Activated CD4-positive, alpha-beta T cell treated with anti-CD3 and anti-CD28 coated beads, Interleukin-2, amount 50 U/mL, for 4 hours (primary cell): Measurements from ENCODE around the gene VOPP1.

Experiments
- DNase-seq, 2 experiments: peaks; one replicate each; pipeline ENCODE4 v3.0.0-alpha.2; 2020

The VOPP1 gene

DNA sequence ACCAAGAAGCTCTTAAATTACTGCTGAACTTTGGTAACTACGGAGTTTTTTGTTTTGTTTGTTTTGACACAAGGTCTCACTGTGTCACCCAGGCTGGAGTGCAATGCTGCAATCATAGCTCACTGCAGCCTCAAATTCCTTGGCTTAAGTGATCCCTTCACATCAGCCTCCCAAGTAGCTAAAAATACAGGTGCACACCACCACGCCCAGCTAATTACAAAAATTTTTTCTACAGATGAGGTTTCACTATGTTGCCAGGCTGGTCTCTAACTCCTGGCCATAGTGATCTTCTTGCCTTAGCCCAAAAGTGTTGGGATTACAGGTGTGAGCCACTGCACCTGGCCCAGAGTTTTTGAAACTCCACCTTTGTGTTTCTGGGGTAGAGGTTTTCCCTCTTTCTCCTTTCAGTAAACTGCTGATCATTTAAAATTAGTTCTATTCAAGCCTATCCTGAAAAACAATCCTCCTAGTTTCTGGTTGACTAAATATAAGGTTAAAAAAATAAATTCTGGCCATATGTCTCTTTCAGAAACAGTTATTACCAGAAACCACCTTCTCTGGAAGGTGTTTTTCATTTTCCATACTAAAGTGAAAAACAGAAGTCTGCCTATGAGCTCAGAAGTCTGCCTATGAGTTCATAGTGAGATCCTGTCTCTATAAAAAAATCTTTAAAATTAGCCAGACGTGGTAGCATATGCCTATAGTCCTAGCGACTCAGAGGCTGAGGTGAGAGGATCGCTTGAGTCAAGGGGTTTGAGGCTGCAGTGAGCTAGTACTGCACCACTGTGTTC is 63.9 kb downstream of the VOPP1 start:
- DNase-seq: no peak

DNA sequence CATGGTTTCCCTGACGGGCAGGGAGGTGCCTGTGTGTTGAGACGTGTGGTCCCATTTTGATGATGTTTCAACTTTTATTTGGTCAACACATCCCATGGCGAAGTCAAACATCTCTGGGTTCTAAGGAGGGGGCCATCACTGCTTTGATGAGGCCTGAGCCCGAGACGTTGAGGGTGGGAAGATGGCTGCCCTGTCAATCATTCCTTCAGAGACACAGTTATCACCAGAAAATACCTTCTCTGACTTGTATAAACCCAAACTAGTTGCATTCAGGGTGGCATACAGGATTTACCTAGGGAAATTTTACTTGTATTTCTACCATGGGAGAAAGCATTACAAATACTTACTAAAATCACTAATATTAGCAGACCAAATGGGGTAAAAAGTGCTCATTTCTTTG is 64.6 kb downstream of the VOPP1 start:
- DNase-seq: no peak

DNA sequence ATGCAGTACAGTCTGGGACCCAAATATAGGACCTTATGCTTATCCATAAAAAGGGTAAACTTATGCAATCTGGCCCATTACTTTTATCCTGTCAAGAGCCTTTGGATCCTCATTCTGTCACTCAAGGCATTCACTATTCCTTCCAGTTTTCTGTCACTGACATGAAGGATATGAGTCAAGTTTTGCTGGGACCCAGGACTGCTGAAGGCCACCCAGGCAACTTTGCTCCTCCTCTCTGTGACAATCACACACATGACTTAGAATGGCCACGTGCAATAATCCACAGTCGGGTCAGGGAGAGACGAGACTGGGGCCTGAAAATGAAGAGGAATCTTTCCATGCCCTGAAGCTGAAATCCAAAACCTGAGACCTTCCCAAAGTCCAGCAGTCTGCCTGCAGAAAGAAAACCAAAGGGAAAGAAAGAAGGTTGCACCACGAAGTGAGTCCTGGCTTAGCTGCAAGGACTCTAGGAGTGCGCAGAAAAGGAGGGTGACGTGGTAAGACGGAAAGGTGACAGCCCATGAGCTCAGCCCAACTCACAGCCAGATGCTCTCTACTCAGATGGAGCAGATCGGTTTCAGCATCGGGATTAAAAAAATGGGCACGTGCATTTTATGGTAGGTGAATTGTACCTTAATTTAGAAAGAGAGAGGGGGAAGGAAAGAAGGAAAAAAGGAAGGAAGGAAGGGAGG is 67.2 kb downstream of the VOPP1 start:
- DNase-seq: no peak

- no peak for DNase-seq
These were observed 68.0 kb downstream of the VOPP1 start for GRCh38 chr7:55504093-55504859.

- DNase-seq: no peak
These were observed 69.4 kb downstream of the VOPP1 start for GRCh38 chr7:55502858-55503440.

DNA sequence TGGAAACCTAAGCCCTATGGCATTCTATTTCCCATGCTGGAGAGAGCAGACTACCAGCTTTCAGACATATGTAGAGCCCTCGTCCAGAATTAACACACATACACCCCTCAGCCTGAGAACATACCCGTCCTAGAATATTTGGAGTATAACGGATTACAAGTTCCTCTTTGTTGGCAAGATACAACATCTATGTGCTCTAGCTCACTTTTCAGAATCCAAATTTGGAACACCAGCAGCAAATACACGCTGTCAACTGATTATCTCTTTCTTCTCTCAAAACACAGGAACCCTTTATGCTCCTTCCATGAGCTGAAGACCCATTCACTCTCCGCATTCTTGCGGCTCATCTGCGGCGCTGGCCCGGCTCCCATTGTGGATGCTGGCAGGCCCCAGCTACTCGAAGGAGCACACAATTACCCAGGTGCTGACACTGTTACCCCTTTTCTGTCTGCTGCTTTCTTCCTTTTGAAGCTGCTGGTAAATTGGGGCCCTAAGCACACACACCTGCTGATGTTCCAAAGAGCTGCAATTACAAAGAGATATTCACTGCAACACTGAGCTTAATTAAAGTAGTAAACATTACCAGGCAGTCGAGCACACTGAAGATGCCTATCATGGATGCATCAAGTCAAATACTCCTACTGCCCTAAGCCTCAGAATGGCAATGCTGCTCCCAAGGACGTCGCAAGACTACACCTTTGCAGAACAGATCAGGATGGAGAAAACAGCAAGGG is 70.0 kb downstream of the VOPP1 start:
- DNase-seq: no peak

DNA sequence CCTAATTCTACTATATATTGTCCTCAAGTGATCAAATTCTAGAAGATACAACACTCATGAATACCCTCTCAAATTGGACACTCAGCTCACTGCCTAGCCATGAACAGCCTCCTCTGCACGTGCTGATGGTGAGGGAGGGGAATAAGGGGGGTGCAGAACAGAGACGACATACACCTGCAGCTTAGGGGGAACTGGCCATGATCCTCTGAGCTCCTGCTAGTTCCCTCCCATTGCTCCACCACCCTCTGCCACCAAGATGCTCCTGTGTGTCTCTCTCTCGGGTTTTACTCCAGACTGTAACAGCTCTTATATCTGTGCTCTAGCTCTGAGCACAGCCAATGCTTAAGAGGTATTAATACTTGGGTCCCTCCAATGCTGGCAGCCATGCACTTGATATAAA is 70.7 kb downstream of the VOPP1 start:
- no peak for DNase-seq

DNA sequence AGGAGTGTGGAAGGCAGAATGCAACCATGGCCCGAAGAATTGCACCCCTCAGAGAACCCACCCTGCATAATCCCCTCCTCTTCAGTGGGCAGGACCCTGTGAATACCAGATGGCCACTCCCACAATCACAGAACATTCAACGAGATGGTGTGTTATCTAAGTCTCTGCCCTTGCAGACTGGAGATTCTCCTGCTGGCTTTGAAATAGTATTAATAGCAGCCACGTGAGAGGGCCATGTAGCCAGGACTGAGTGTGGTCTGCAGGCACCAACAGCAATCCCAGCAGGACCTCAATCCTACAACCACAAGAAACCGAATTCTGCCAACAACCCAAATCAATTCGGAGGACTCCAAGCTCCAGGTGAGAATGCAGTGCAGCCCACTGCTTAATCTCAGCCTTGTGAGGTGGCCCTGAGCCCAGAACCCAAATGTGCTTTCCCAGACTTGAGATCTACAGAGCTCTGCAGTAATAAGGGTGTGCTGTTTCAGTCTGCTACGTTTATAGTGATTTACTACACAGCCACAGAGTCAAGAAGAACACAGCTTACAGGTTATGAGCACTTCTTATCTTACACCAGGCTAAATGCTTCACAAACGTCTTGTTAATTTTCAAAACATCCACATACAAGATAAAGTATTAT is 72.1 kb downstream of the VOPP1 start:
- no peak for DNase-seq

- DNase-seq: no peak
These were observed 72.7 kb downstream of the VOPP1 start for GRCh38 chr7:55499591-55499990.

DNA sequence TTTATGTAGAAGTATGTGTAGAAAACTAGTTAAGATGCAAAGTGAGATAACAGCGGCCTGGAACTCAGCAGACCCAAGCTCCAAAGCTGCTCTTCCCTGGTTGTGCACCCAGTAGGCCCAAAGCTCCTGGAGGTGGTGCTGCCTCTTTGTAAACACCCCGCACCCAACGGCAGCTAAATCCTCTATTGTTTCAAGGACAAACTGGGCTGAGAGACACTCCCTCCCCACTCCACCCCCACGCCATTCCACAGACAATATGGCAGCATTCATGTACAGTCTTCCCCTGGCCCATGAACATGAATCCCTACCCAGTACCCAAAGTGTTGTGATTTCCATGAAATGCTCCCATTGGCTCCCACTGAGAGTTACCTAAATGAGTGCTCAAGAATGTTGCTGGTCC is 73.5 kb downstream of the VOPP1 start:
- no peak for DNase-seq

GRCh38 chr7:55498142-55498541 is 74.2 kb downstream of the VOPP1 start:
- no peak for DNase-seq

- DNase-seq: no peak
These were observed 74.8 kb downstream of the VOPP1 start for GRCh38 chr7:55497521-55497920.

GRCh38 chr7:55496906-55497305 is 75.4 kb downstream of the VOPP1 start:
- no peak for DNase-seq

GRCh38 chr7:55494951-55495350 is 77.4 kb downstream of the VOPP1 start:
- DNase-seq: no peak

DNA sequence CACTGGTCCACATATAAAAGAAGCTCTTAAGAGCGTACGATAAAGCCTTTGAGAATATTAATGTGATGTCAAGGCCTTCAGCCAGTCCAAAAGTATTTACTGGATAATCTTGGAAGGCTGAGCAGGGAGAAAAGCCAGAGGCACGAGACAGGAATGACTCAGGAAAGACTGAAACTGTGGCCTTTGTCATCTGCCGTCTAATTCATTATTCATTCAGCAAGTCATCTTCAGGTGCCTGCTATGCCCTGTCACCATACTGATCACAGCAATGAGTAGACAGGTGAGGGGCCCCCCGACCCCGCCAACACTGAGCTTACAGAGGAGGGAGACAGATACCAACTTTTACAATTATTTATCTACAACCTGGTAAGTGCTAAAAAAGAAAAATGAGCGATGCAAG is 78.9 kb downstream of the VOPP1 start:
- DNase-seq: no peak

DNA sequence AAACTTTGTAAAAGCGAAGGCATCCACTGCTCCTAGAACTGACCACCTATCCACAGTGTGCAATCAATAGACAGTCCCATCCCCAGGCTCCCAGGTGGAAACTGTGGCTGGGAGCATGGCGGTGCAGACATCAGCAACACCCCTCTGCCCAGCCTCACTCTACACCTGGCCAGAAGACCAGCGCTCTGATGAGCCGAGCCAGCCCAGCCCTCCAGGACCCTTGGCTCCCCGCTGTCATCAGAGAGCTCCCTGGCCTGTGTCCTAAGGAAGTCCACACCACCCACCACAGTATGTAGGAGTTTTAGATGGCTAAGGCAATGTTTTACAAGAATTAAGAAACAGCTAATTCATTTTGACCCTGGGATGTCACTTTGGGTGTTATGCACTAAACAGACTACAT is 81.0 kb downstream of the VOPP1 start:
- no peak for DNase-seq

DNA sequence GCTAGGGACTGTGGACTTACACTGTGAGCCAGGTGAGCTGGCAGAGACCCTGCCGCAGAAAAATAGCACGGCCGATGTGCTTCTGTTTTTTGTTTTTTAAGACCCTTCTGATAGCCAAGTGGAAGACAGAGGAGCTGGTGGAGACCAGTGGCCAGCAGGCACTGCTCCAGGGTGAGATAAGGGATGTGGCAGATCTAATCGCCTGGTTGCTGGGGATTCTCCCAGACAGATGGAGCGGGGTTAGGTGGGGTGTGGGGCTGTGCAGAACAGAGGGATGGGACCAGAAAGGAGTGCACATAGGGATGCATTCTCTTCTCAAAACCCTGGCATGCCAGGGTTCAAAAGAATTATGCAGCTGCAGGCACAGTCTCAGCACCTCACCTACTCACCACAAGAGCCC is 82.2 kb downstream of the VOPP1 start:
- no peak for DNase-seq

DNA sequence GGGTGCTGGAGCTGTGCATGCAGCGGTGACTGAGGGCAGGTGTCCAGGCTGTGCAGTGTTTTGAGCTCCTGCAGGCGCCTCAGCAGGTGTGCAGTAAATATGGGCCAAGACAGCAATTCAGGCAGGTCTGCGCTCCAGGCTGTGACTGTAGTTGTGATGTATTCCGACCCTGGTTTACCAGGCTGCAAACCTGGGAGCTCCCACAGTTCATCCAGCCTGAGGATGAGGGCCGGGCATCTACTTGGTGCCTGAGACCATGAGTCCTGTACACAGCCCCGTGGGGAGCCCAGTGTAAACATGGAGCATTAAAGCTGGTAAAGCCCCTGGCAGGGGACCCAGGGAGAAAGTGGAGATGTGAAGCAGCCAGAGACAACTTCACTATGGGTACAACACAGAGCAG is 82.8 kb downstream of the VOPP1 start:
- DNase-seq: no peak

DNA sequence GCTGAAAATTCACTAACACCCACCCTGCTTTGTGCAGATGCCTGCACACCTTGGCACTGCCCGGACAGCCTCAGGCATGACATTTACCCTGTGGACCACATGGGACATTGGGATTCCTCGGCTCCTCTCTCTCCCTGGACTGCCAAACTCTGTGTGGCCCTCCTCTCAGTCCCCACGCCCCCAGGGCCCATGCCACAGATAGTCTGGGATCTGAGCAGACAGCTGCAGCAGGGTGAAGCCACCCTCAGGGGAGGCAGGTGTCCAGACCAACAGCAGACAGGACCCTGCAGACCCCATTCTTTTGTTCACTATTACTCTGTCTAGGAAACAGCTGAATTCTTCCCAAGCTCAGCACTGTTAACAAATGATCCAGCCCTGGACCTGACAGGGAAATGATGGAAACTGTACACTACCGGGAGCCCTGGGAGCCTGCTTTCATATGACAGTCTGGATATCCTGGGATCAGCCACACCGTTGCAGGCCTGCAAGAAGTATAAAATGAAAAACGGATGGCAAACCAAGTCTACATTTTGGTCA is 83.4 kb downstream of the VOPP1 start:
- DNase-seq: no peak

DNA sequence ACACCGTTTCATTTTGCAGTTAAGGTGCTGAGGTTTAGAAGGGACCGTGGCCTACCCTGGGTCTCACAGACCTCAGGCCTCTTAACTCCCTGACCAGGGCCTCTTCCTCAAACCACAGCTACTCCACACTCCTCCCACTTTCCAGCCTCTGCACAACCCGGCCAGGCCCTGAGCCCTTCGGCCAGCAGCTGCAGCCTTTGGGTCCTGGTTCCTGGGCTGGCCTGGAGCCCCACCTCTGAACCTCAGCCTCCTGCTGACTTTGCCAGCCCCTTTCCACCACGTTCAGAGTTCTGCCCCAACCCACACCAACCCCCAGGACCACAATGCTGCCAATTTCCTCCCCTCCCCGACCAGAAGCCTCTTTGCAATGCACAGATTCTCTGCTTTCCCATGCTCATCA is 84.1 kb downstream of the VOPP1 start:
- DNase-seq: no peak

DNA sequence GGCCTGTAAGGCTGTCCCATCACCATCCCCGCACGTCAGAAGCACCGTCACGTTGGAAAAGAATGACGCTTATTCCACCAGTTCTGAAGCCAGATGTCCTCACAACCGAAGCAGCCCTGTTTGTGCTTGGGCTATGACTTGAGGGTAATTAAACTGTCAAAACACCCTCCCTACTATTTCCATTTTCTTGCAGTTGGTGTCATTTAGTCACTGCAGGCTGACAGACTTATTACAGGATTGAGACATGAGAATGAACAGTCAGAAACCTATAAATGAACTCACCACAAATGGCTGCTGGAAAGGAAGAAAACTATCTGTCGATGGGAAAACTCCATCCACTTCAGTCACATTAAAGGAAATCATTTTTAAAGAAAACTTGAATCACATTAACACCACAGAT is 85.3 kb downstream of the VOPP1 start:
- no peak for DNase-seq

- DNase-seq: no peak
These were observed 86.1 kb downstream of the VOPP1 start for GRCh38 chr7:55486192-55486590.
